GM08714 (cell line): ENCODE measurements around the gene GPR18.

ENCODE experiments used
- H3K4me3 ChIP-seq: fragments of 200-500 bp; sonication (Bioruptor generic); 2 replicates; pipeline ENCODE4 v1.5.1; 2014; ENCODE audit warnings: mild to moderate bottlenecking, low read length, inconsistent platforms
- ZNF274 ChIP-seq: IDR thresholded peaks from 2 replicates; pipeline ENCODE4 v1.6.1; 2012; ENCODE audit warnings: mild to moderate bottlenecking, low read depth, low read length

Gene GPR18

GRCh38 chr13:99282264-99283231, 24.4 kb upstream of the GPR18 start:
- no peak for TF ChIP-seq ZNF274
- peak overlapping the region; percentile 15 for H3K4me3 ChIP-seq

GRCh38 chr13:99281811-99282263, 23.7 kb upstream of the GPR18 start:
- peak overlapping the region; percentile 15; the same call in 1 of the 2 replicates for H3K4me3 ChIP-seq

GRCh38 chr13:99280166-99280565, 22.0 kb upstream of the GPR18 start:
- TF ChIP-seq ZNF274: no peak
- peak overlapping the region; percentile 30; the same call in 1 of the 2 replicates for H3K4me3 ChIP-seq

More at GRCh38 chr13:99281811-99282263, 23.7 kb upstream of the GPR18 start:
- TF ChIP-seq ZNF274: no peak

- no peak for TF ChIP-seq ZNF274
- H3K4me3 ChIP-seq: no peak overlapping the region
Observed at GRCh38 chr13:99279637-99280036, 21.5 kb upstream of the GPR18 start.

GRCh38 chr13:99278843-99279242, 20.7 kb upstream of the GPR18 start:
- no peak overlapping the region for H3K4me3 ChIP-seq
- TF ChIP-seq ZNF274: no peak

GRCh38 chr13:99278200-99278599, 20.0 kb upstream of the GPR18 start:
- H3K4me3 ChIP-seq: no peak overlapping the region
- no peak for TF ChIP-seq ZNF274

- TF ChIP-seq ZNF274: no peak
Observed at GRCh38 chr13:99277629-99278028, 19.4 kb upstream of the GPR18 start.

GRCh38 chr13:99276706-99277105, 18.5 kb upstream of the GPR18 start:
- no peak for TF ChIP-seq ZNF274
- no peak overlapping the region for H3K4me3 ChIP-seq

More at GRCh38 chr13:99277629-99278028, 19.4 kb upstream of the GPR18 start:
- no peak overlapping the region for H3K4me3 ChIP-seq

- H3K4me3 ChIP-seq: no peak overlapping the region
- TF ChIP-seq ZNF274: no peak
Observed at GRCh38 chr13:99275093-99275469, 16.9 kb upstream of the GPR18 start.

GRCh38 chr13:99273128-99273527, 14.9 kb upstream of the GPR18 start:
- H3K4me3 ChIP-seq: no peak overlapping the region

GRCh38 chr13:99272481-99272880, 14.3 kb upstream of the GPR18 start:
- no peak overlapping the region for H3K4me3 ChIP-seq
- TF ChIP-seq ZNF274: no peak

More at GRCh38 chr13:99273128-99273527, 14.9 kb upstream of the GPR18 start:
- TF ChIP-seq ZNF274: no peak

GRCh38 chr13:99271249-99271648, 13.1 kb upstream of the GPR18 start:
- peak overlapping the region; percentile 6; the same call in 1 of the 2 replicates for H3K4me3 ChIP-seq
- TF ChIP-seq ZNF274: no peak

- no peak overlapping the region for H3K4me3 ChIP-seq
- TF ChIP-seq ZNF274: no peak
Observed at GRCh38 chr13:99270518-99270917, 12.3 kb upstream of the GPR18 start.

- no peak for TF ChIP-seq ZNF274
- no peak overlapping the region for H3K4me3 ChIP-seq
Observed at GRCh38 chr13:99269627-99270241, 11.6 kb upstream of the GPR18 start.

- no peak for TF ChIP-seq ZNF274
- H3K4me3 ChIP-seq: no peak overlapping the region
Observed at GRCh38 chr13:99268822-99269221, 10.6 kb upstream of the GPR18 start.
